ENCODE measurements around the gene MCTP2.

DNA sequence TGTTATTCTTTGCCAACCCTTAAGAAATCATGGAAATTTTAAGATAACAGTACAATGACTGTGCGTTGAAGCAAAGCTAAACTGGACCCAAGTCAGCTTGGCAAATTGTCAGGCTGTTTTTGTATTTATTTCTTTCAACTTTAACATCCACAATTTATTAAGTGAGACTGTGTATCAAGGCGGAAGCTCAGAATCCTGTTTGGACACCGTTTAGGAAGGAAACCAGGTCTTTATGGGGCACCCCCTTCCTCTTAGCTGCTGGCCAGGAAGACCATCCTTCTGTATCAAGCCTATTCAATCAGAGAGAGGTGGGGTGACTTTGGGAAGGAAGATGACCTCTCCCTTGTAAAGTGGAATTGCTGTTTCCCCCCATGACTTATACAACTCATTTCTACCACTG lies 166.0 kb downstream of the MCTP2 start:
- no peak for TF ChIP-seq EP300 (IDR thresholded peaks at IDR 0.05; ENCODE audit: borderline replicate concordance)
- TF ChIP-seq, protein P1, sequence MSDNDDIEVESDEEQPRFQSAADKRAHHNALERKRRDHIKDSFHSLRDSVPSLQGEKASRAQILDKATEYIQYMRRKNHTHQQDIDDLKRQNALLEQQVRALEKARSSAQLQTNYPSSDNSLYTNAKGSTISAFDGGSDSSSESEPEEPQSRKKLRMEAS (IDR thresholded peaks at IDR 0.05), result no peak
- no peak for TF ChIP-seq TEAD4 (IDR thresholded peaks at IDR 0.05)
- no peak for TF ChIP-seq TAF1 (IDR thresholded peaks at IDR 0.05; ENCODE audit: low read depth)
- TF ChIP-seq FOXM1 (IDR thresholded peaks at IDR 0.05; ENCODE audit: borderline replicate concordance, low read depth), result no peak
- no peak for TF ChIP-seq YY1 (IDR thresholded peaks at IDR 0.05; ENCODE audit: low read depth)
- no peak for TF ChIP-seq CEBPB (IDR thresholded peaks at IDR 0.05)
- no peak for TF ChIP-seq RAD21 (IDR thresholded peaks at IDR 0.05; ENCODE audit: low read depth)
- TF ChIP-seq, protein P2, sequence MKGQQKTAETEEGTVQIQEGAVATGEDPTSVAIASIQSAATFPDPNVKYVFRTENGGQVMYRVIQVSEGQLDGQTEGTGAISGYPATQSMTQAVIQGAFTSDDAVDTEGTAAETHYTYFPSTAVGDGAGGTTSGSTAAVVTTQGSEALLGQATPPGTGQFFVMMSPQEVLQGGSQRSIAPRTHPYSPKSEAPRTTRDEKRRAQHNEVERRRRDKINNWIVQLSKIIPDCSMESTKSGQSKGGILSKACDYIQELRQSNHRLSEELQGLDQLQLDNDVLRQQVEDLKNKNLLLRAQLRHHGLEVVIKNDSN (IDR thresholded peaks at IDR 0.05), result no peak
- TF ChIP-seq TCF12 (IDR thresholded peaks at IDR 0.05; ENCODE audit: low read depth), result no peak
- TF ChIP-seq, protein P3, sequence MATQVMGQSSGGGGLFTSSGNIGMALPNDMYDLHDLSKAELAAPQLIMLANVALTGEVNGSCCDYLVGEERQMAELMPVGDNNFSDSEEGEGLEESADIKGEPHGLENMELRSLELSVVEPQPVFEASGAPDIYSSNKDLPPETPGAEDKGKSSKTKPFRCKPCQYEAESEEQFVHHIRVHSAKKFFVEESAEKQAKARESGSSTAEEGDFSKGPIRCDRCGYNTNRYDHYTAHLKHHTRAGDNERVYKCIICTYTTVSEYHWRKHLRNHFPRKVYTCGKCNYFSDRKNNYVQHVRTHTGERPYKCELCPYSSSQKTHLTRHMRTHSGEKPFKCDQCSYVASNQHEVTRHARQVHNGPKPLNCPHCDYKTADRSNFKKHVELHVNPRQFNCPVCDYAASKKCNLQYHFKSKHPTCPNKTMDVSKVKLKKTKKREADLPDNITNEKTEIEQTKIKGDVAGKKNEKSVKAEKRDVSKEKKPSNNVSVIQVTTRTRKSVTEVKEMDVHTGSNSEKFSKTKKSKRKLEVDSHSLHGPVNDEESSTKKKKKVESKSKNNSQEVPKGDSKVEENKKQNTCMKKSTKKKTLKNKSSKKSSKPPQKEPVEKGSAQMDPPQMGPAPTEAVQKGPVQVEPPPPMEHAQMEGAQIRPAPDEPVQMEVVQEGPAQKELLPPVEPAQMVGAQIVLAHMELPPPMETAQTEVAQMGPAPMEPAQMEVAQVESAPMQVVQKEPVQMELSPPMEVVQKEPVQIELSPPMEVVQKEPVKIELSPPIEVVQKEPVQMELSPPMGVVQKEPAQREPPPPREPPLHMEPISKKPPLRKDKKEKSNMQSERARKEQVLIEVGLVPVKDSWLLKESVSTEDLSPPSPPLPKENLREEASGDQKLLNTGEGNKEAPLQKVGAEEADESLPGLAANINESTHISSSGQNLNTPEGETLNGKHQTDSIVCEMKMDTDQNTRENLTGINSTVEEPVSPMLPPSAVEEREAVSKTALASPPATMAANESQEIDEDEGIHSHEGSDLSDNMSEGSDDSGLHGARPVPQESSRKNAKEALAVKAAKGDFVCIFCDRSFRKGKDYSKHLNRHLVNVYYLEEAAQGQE (IDR thresholded peaks at IDR 0.05; ENCODE audit: low read depth), result no peak
- no peak for TF ChIP-seq ZBTB7A (IDR thresholded peaks at IDR 0.05; ENCODE audit: low read depth)
- no peak for TF ChIP-seq EGR1 (IDR thresholded peaks at IDR 0.05)
- no peak for TF ChIP-seq CREB1 (IDR thresholded peaks at IDR 0.05; ENCODE audit: low read depth)
